HCT116 (cell line): ENCODE results near the gene CCNB2. TPM values are rescaled to one million over a fixed set of nuclear protein-coding genes. Genes with fewer than 3 reads are reported as not detected.

Experiments used
- ATAC-seq: fragments of 200-7000 bp; cut with Tn5 transposase; 2 replicates; pipeline ENCODE4 v1.9.1; 2020; ENCODE audit warnings: mild to moderate bottlenecking, moderate library complexity
- BruUV-seq: library from RNA; stranded (reverse); fragments of 400-500 nt; replicated peaks from 2 replicates; lab custom pipeline; 2021; lab: Mats Ljungman, UMichigan
- CTCF ChIA-PET: fragments of 300-600 bp; sonication (Branson Sonifier 250); formaldehyde crosslinking; loops from one replicate; lab custom pipeline; 2021; ENCODE audit warnings: antibody characterized with exemption; lab: Charles Lee
- POLR2A ChIA-PET: fragments of 300-600, 350-600 bp; sonication (Branson Sonifier 250); formaldehyde crosslinking; loops from one replicate; lab custom pipeline; 2021; ENCODE audit warnings: antibody characterized with exemption; lab: Charles Lee
- RAD21 ChIA-PET, 2 experiments: fragments of 300-600 bp; sonication (Branson Sonifier 250); formaldehyde crosslinking; loops; one replicate each; lab custom pipeline; 2023; ENCODE audit warnings: low total read pairs in 2 of 2; ENCODE audit not compliant: uncharacterized antibody in 2 of 2, unreplicated experiment in 2 of 2, low non-redundant PET in 1 of 2; lab: Charles Lee
- DNase-seq: peaks from one replicate; pipeline ENCODE4 v3.0.0-alpha.2; 2010; ENCODE audit warnings: low read depth, low spot score
- H2AFZ ChIP-seq: fragments of 200-600 bp; shearing (Covaris generic), sonication (generic); 2 replicates; pipeline ENCODE4 v1.6.1; 2017; ENCODE audit warnings: low read depth, mixed run types, mixed read lengths, antibody characterized with exemption, low read length; ENCODE audit not compliant: poor library complexity, severe bottlenecking
- H3K27ac ChIP-seq: 2 replicates; pipeline ENCODE4 v1.5.1; 2012; ENCODE audit warnings: low read depth, low read length
- H3K27me3 ChIP-seq: fragments of 200-600 bp; sonication (generic); 2 replicates; pipeline ENCODE4 v1.6.1; 2016; ENCODE audit warnings: mixed run types, low read length, mixed read lengths; ENCODE audit not compliant: insufficient read depth
- H3K36me3 ChIP-seq, 2 experiments: fragments of 200-500 bp in 1 of 2; fragments of 200-600 bp in 1 of 2; sonication (Bioruptor generic) in 1 of 2; sonication (generic) in 1 of 2; 2 replicates each; pipeline versions ENCODE4 v1.5.1 to v1.6.1; 2014 to 2016; ENCODE audit warnings: low read length in 2 of 2, inconsistent platforms in 1 of 2, mixed read lengths in 1 of 2, mixed run types in 1 of 2; ENCODE audit not compliant: insufficient read depth in 2 of 2, control insufficient read depth in 1 of 2
- H3K4me1 ChIP-seq, 2 experiments: fragments of 200-600 bp in 1 of 2; sonication (generic) in 1 of 2; 2 replicates each; pipeline versions ENCODE4 v1.5.1 to v1.6.1; 2012 to 2017; ENCODE audit warnings: low read length in 2 of 2, inconsistent platforms in 1 of 2, mild to moderate bottlenecking in 1 of 2, mixed read lengths in 1 of 2, mixed run types in 1 of 2, moderate library complexity in 1 of 2; ENCODE audit not compliant: insufficient read depth in 2 of 2, control insufficient read depth in 1 of 2
- H3K4me2 ChIP-seq: fragments of 200-600 bp; sonication (generic); 2 replicates; pipeline ENCODE4 v1.6.1; 2017; ENCODE audit warnings: mixed run types, low read length, mixed read lengths
- H3K4me3 ChIP-seq, 2 experiments: fragments of 200-600 bp in 1 of 2; sonication (generic) in 1 of 2; replicated peaks in 1 of 2; 2 replicates each; pipeline ENCODE4 v1.5.1; 2011 to 2016; ENCODE audit warnings: low read length in 2 of 2, control low read depth in 1 of 2, low read depth in 1 of 2, mild to moderate bottlenecking in 1 of 2, mixed read lengths in 1 of 2, mixed run types in 1 of 2
- H3K79me2 ChIP-seq: fragments of 200-600 bp; sonication (generic); 2 replicates; pipeline ENCODE4 v1.6.1; 2017; ENCODE audit warnings: mild to moderate bottlenecking, mixed run types, low read length, moderate library complexity, mixed read lengths; ENCODE audit not compliant: insufficient read depth
- H3K9ac ChIP-seq: fragments of 200-600 bp; sonication (generic); 2 replicates; pipeline ENCODE4 v1.6.1; 2016; ENCODE audit warnings: low read length, mixed read lengths
- H3K9me2 ChIP-seq: fragments of 200-600 bp; sonication (generic), shearing (Covaris generic); 2 replicates; pipeline ENCODE4 v1.6.1; 2017; ENCODE audit warnings: mixed run types, mild to moderate bottlenecking, moderate library complexity; ENCODE audit not compliant: insufficient read depth
- H3K9me3 ChIP-seq, 2 experiments: fragments of 200-500 bp in 1 of 2; fragments of 200-600 bp in 1 of 2; sonication (Bioruptor generic) in 1 of 2; sonication (generic) in 1 of 2; 2 replicates each; pipeline ENCODE4 v1.6.1; 2014 to 2017; ENCODE audit warnings: low read length in 2 of 2, mixed read lengths in 2 of 2, inconsistent platforms in 1 of 2, low read depth in 1 of 2, mild to moderate bottlenecking in 1 of 2, mixed run types in 1 of 2, moderate library complexity in 1 of 2; ENCODE audit not compliant: control insufficient read depth in 1 of 2, insufficient read depth in 1 of 2
- H4K20me1 ChIP-seq: fragments of 200-600 bp; sonication (generic), shearing (Covaris generic); 2 replicates; pipeline ENCODE4 v1.6.1; 2017; ENCODE audit warnings: mixed run types, mild to moderate bottlenecking, moderate library complexity; ENCODE audit not compliant: insufficient read depth
- CBX3 ChIP-seq: IDR thresholded peaks from 2 replicates; pipeline ENCODE4 v1.6.1; 2012; ENCODE audit warnings: low read depth
- EGR1 ChIP-seq: IDR thresholded peaks from 2 replicates; pipeline ENCODE4 v1.6.1; 2012; ENCODE audit warnings: low read depth
- ELF1 ChIP-seq: IDR thresholded peaks from 2 replicates; pipeline ENCODE4 v1.6.1; 2012; ENCODE audit warnings: low read depth, borderline replicate concordance
- JUND ChIP-seq: IDR thresholded peaks from 2 replicates; pipeline ENCODE4 v1.6.1; 2012
- MAX ChIP-seq: IDR thresholded peaks from 2 replicates; pipeline ENCODE4 v1.6.1; 2012
- POLR2A ChIP-seq: IDR thresholded peaks from 2 replicates; pipeline ENCODE4 v1.7.0; 2011; ENCODE audit warnings: borderline replicate concordance; ENCODE audit not compliant: insufficient read depth, insufficient read length; ENCODE audit errors: extremely low read depth
- RAD21 ChIP-seq: IDR thresholded peaks from 2 replicates; pipeline ENCODE4 v1.6.1; 2012; ENCODE audit warnings: low read depth, mild to moderate bottlenecking
- SIN3A ChIP-seq: IDR thresholded peaks from 2 replicates; pipeline ENCODE4 v1.6.1; 2012; ENCODE audit warnings: low read depth
- SP1 ChIP-seq: IDR thresholded peaks from 2 replicates; pipeline ENCODE4 v1.6.1; 2012; ENCODE audit warnings: low read depth
- SRF ChIP-seq: IDR thresholded peaks from 2 replicates; pipeline ENCODE4 v1.6.1; 2012; ENCODE audit warnings: low read depth
- TCF7L2 ChIP-seq: IDR thresholded peaks from 2 replicates; pipeline ENCODE4 v1.7.0; 2011; ENCODE audit warnings: borderline replicate concordance, inconsistent platforms; ENCODE audit not compliant: insufficient read depth, insufficient read length; ENCODE audit errors: extremely low read depth
- ZBTB33 ChIP-seq: IDR thresholded peaks from 2 replicates; pipeline ENCODE4 v1.6.1; 2011; ENCODE audit warnings: mild to moderate bottlenecking, low read length, moderate library complexity; ENCODE audit not compliant: insufficient replicate concordance; ENCODE audit errors: extremely low read depth
- ZFX ChIP-seq: fragments of 450-650 bp; IDR thresholded peaks from 2 replicates; pipeline ENCODE4 v1.6.1; 2017
- ZNF274 ChIP-seq: fragments of 200-500 bp; sonication (Bioruptor generic); IDR thresholded peaks from 2 replicates; pipeline ENCODE4 v1.6.1; 2014; ENCODE audit warnings: mild to moderate bottlenecking, low read depth, low read length, inconsistent platforms
- intact Hi-C: fragments of 100-400 bp; cut with micrococcal nuclease; formaldehyde crosslinking; loops from 2 replicates; pipeline ENCODE4 v1.10.0; 2022
- total RNA-seq: library from RNA; stranded (reverse); gene quantifications from one replicate; pipeline ENCODE4 v1.2.1, GENCODE V29; 2021; ENCODE audit not compliant: unreplicated experiment

Gene CCNB2
- total RNA-seq, 1 experiment from 2014 or later, result 88.7 TPM

- TF ChIP-seq TCF7L2 (no peak), POLR2A (no peak), MAX (no peak), ELF1 (no peak), ZFX (no peak), EGR1 (no peak), JUND (no peak), SIN3A (no peak), ZBTB33 (no peak), RAD21 (no peak), SP1 (no peak), ZNF274 (no peak), CBX3 (no peak), SRF (no peak)
- POLR2A ChIA-PET, result no interaction called here
- no TSS peak for BruUV-seq
- no peaks in the 10 kb centered on the region for H3K9me3 ChIP-seq
- RAD21 ChIA-PET, result no interaction called here
- no peaks in the 10 kb centered on the region for H3K79me2 ChIP-seq
- no peaks in the 10 kb centered on the region for H4K20me1 ChIP-seq
- H3K4me1 ChIP-seq, result no peaks in the 10 kb centered on the region
- no peak overlapping the region for H3K4me2 ChIP-seq
- no peak overlapping the region for H3K27ac ChIP-seq
- H2AFZ ChIP-seq, result no peak overlapping the region
- H3K4me3 ChIP-seq, result no peak overlapping the region
- peaks cover 7 to 13% of the 10 kb centered on the region in 2 experiments; a peak in 3 of 4 replicates for H3K36me3 ChIP-seq
- DNase-seq (no peak), ATAC-seq (no peak)
- intact Hi-C loops, result no loop called here
- no peaks in the 10 kb centered on the region for H3K27me3 ChIP-seq
- CTCF ChIA-PET, result no interaction called here
- no peak overlapping the region for H3K9ac ChIP-seq
- no peaks in the 10 kb centered on the region for H3K9me2 ChIP-seq
Measured at GRCh38 chr15:59159210-59159609, 54.3 kb downstream of the CCNB2 start.
